ENCODE data around the gene MRPL33.
A peak's percentile ranks its signal among the peaks of the same experiment; 100 is the strongest.
"Not testable (repeated sequence)": the region's sequence is repeated elsewhere in the genome, so short reads cannot be mapped to it uniquely, and the experiment has no call there.

Gene MRPL33

GRCh38 chr2:27742571-27742970 is 28.9 kb upstream of the MRPL33 start:
- DNase-seq (ENCODE audit: low spot score), result no peak

GRCh38 chr2:27745494-27745893 is 26.0 kb upstream of the MRPL33 start:
- not testable (repeated sequence) for DNase-seq (ENCODE audit: low spot score)

- no peak for DNase-seq (ENCODE audit: low spot score)
Measured at GRCh38 chr2:27746325-27746724, 25.2 kb upstream of the MRPL33 start.

GRCh38 chr2:27747827-27748352 is 23.6 kb upstream of the MRPL33 start:
- no peak for DNase-seq (ENCODE audit: low spot score)

- DNase-seq (ENCODE audit: low spot score), result not testable (repeated sequence)
Measured at GRCh38 chr2:27748803-27749554, 22.5 kb upstream of the MRPL33 start.

GRCh38 chr2:27751377-27751776 is 20.1 kb upstream of the MRPL33 start:
- DNase-seq (ENCODE audit: low spot score), result no peak

GRCh38 chr2:27752551-27753237 is 18.8 kb upstream of the MRPL33 start:
- DNase-seq (ENCODE audit: low spot score), result peak; percentile 99

GRCh38 chr2:27754138-27754588 is 17.4 kb upstream of the MRPL33 start:
- peak; percentile 75 for DNase-seq (ENCODE audit: low spot score)

- DNase-seq (ENCODE audit: low spot score), result no peak
Measured at GRCh38 chr2:27754831-27755230, 16.7 kb upstream of the MRPL33 start.

GRCh38 chr2:27756091-27756490 is 15.4 kb upstream of the MRPL33 start:
- no peak for DNase-seq (ENCODE audit: low spot score)

- peak; percentile 64 for DNase-seq (ENCODE audit: low spot score)
Measured at GRCh38 chr2:27756544-27757498, 14.7 kb upstream of the MRPL33 start.

- DNase-seq (ENCODE audit: low spot score), result no peak
Measured at GRCh38 chr2:27762951-27763906, 8.3 kb upstream of the MRPL33 start.

GRCh38 chr2:27763907-27764267 is 7.6 kb upstream of the MRPL33 start:
- DNase-seq (ENCODE audit: low spot score), result no peak

GRCh38 chr2:27764526-27764925 is 7.0 kb upstream of the MRPL33 start:
- DNase-seq (ENCODE audit: low spot score), result not testable (repeated sequence)

- DNase-seq (ENCODE audit: low spot score), result peak; percentile 99
Measured at GRCh38 chr2:27765621-27766286, 5.8 kb upstream of the MRPL33 start.

- DNase-seq (ENCODE audit: low spot score), result no peak
Measured at GRCh38 chr2:27766287-27766661, 5.2 kb upstream of the MRPL33 start.

- peak; percentile 29 for DNase-seq (ENCODE audit: low spot score)
Measured at GRCh38 chr2:27771202-27771547, 344 bp upstream of the MRPL33 start.

GRCh38 chr2:27772804-27773203 is 1.3 kb downstream of the MRPL33 start:
- no peak for DNase-seq (ENCODE audit: low spot score)

- no peak for DNase-seq (ENCODE audit: low spot score)
Measured at GRCh38 chr2:27773959-27774358, 2.4 kb downstream of the MRPL33 start.

GRCh38 chr2:27776097-27776496 is 4.6 kb downstream of the MRPL33 start:
- DNase-seq (ENCODE audit: low spot score), result no peak

- no peak for DNase-seq (ENCODE audit: low spot score)
Measured at GRCh38 chr2:27776696-27777095, 5.2 kb downstream of the MRPL33 start.

Data from SW480 (cell line).